Stimulated activated CD8-positive, alpha-beta memory T cell treated with anti-CD3 and anti-CD28 coated beads, Interleukin-2, amount 100 ng/mL, for 1 hour (primary cell): ENCODE results near the gene KCNQ1.

ENCODE experiments used
- DNase-seq, 2 donors: peaks; one replicate each; pipeline ENCODE4 v3.0.0-alpha.2; 2020; ENCODE audit warnings: low read depth in 2 of 2

The KCNQ1 gene

DNA sequence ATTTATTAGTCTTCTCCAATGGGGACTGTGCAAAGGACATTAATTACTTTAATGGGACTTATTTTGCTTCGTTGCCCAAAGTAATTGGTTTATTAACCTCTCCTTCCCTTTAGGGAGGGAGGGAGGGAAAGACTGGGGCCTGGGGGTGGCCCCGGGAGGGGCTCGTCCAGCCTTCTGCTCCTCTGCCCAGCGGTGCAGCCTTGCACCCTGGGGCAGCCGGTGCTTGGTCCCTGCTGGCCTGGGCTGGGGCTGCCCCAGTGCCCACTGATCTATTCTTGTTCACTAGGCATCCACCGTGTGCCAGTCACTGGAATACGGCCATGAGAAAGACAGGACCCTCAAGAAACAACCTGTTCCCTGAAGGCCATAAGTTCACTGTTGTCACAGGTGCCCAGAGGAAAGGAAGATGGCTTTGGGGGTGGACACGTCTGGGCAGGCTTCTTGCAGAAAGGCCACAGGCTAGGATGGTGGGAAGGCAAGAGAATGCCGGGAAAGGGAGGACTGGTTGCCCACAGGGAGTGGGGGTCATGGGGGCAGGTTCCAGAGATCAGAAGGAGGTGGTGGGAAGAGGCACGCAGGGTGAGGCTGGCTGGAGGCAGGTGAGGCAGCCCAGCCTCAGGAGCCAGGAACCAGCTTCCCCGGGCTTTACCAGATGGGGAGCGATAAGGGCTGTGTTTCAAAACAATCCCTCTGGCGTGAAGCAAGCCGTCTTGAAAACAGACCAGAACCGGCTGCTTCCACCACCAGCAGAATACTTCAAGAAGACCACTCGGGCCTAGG, 302.6 kb downstream of the KCNQ1 start:
- no peak for DNase-seq

GRCh38 chr11:2748061-2748813, 303.4 kb downstream of the KCNQ1 start:
- no peak for DNase-seq

- DNase-seq: no peak
Measured at GRCh38 chr11:2748814-2749554, 304.2 kb downstream of the KCNQ1 start.

GRCh38 chr11:2750101-2750681, 305.4 kb downstream of the KCNQ1 start:
- no peak for DNase-seq

- no peak for DNase-seq
Measured at GRCh38 chr11:2750682-2751522, 306.1 kb downstream of the KCNQ1 start.

DNA sequence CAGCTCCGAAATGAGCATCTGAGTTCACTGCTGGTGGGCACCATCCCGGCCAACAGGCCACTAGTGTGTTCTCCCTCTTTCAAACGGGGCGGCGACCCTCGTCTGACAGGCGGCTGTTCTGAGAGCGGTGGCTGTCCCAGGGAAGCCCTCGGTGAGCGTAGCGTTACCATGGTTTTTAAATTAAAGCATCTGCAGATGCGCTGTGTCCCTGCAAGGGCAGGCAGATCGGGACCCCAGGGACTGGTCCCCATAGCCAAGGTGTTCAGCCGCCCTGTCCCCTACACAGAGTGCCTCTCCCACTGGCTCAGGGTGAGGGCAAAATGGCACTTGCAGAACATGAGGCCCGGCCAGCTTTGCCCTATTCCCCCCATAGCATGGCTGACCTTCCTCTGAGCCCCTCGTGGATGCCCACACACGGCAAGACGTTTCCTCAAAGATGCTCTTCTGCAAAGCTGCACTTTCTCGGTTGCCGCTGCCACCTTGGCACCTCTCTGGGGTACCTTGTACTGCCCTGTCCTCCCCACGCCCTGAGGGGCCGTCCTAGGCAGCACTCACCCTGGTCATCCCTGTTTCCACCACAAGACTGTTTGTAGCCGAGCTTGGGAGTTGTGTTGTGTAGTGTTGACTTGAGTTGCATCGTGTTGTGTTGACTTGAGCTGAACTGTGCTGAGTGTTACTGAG, 306.9 kb downstream of the KCNQ1 start:
- DNase-seq: no peak

DNA sequence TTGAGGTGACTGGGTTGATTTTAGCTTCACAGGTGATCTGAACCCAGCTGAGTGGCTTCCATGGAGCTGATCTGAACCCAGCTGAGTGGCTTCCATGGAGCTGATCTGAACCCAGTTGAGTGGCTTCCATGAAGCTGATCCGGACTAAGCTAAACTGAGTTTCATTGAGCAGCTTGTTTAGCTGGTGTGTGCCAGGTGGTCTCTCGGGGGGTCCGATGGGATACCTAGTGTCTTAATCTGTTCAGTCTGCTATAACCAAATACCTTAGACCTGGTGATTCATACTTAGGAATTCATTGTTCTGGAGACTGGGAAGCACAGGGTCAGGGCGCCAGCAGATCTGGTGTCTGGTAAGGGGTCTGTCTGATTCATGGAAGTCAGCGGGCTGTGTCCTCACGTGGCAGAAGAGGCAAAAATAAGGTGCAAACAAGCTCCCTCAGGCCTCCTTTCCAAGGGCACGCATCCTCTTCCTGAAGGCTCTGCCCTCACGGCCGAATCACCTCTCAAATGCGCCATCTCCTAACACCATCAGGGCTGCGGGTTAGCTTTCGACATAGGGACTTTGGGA, 307.5 kb downstream of the KCNQ1 start:
- DNase-seq: no peak

DNA sequence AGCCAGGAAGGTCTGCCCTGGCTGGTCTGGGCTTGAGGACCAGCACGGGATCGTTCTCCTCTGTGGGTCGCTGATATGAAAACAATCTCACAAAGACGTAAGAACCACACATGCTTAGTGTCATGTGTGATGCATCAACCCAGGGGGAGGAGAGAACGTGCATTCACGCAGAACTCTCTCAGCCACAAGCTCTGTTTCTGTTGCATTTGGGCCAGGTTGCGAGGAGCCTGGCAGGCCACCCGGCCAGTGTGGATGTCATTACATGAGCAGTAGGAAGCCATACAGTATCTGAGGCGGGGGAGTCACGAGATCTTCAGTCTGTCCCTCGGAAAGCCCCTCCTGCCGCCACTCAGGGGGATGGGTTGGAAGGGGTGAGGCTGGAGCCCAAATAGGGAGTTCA, 308.1 kb downstream of the KCNQ1 start:
- no peak for DNase-seq

DNA sequence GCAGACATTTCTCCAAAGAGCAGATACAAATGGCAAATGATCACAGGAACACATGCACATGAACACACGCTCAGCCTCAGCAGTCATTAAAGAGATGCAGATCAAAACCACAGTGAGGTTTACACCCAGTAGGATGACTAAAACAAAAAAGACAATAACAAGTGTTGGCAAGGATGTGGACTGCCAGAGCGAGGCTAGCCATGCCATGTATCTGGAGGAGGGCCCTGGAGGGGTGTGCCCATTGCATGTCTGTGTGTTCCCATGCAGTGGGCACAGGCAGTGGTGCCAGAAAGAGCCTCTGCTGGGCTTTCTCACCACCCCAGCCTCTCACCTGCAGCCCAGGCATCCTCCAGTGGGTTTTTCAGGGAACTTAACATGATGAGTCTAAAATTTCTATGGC, 309.2 kb downstream of the KCNQ1 start:
- no peak for DNase-seq

- no peak for DNase-seq
Measured at GRCh38 chr11:2755071-2755470, 310.3 kb downstream of the KCNQ1 start.

- no peak for DNase-seq
Measured at GRCh38 chr11:2758751-2759150, 313.9 kb downstream of the KCNQ1 start.

DNA sequence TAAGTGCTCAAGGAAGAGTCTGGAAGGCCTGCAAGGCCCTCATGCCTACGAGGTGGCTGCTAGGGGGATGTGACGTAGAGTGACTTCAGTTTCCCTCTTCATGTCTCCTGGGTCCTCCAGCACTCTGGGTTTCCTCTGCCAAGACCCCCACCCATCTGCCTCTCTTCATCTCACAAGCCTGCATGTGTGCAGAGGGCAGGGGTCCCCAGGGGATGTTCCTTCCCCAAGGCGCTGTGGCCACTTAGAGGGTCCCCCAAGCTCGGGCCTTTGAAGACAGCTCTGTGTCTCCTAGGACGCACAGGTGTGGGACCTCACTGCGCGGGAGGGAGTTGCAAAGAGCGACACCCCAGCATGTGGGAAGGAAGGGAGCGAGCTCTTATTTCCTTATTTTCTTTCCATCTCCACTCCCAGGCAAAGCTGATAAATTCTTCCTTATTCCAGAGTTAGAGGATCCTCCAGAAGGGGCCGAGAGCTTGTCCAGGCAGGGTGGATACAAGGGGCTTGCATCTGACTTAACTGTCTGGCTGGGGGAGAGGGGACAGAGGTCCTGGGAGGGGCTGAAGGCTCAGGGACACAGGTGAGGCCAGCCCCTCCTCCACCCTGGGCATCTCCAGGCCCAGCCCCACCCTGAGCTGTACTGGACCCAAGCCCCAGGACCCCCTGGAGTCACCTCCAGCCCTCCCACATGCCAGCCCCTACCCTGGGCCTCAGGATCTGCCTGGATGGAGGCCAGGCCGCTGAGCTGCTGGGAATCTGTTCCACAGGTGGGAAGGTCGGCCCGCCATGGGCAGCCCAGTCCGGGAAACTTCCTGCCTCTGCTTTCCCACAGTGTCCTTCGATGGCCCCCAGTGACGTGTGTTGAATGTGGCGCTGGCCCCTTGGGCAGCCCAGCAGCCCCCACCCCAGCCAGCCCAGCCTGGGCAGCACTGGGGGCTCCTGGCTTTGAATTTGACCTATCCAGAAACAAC, 314.7 kb downstream of the KCNQ1 start:
- no peak for DNase-seq

DNA sequence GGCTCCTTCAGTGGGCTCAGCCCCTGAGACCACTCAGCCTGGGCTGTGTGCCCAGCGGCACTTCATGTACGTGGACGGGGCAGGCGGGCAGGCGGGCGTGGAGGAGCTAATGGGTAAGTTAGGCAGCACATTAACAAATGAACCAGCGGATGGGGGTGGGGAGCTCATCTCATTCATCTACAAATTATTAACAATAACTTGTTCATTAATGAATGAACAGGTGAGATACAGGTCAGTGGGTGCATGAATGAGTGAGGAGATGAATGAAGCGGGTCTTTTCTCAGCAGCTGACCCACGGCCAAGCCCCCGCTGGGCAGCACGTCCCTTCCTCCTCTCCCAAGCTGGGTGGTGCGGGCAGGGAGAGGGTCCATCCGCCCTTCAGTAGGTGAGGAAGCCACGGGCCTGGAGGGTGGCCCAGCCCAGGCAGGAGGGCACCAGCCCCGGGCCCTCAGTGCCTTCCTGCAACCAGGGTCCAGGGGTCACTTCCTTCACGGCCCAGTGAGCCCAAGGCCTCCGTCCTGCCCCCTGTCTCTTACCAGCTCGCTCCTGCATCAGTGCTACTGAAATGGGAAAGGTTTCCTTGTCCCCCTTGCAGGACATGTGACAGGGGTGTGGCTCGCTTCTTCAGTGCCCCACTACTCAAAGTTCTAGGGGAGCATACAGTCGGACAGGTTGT, 315.5 kb downstream of the KCNQ1 start:
- no peak for DNase-seq

- no peak for DNase-seq
Measured at GRCh38 chr11:2761131-2762030, 316.6 kb downstream of the KCNQ1 start.

- DNase-seq: no peak
Measured at GRCh38 chr11:2762031-2762380, 317.2 kb downstream of the KCNQ1 start.

DNA sequence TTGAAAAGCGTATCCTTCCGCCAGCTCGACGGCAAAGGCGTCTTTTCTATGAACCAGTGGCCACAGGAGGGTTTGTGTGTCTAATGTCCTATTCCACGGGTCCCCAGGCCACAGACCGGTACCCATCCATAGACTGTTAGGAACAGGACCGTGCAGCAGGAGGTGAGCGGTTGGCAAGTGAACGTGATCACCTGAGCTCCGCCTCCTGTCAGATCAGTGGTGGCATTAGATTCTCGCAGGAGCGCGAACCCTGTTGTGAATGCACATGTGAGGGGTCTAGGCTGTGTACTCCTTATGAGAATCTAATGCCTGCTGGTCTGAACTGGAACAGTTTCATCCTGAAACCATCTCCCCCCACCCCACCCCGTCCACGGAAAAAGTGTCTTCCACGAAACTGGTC, 317.6 kb downstream of the KCNQ1 start:
- no peak for DNase-seq

GRCh38 chr11:2763984-2764383, 319.2 kb downstream of the KCNQ1 start:
- no peak for DNase-seq

GRCh38 chr11:2765491-2765890, 320.7 kb downstream of the KCNQ1 start:
- DNase-seq: no peak
